ENCODE measurements around the gene ANKRD33.

Gene ANKRD33

DNA sequence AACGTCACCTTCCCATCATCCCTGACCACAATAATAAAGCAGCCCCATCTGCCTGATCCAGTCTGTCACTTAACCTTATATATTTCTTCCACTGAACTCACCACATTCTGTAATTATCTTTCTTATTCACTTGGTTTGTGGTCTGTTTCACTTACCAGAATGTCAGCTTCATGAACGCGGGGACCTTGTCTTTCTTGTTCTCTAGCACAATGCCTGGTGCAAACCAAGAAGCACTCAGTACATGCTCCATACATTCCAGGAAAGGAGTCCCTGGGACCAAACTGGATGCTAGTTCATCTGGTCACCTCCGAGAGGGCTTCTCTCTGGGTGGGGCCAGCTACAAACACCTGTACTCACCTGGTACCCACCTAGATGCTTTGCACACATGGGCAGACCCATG is 17.4 kb upstream of the ANKRD33 start:
- Histone ChIP-seq H3K27ac (ENCODE audit: low read length) (no peak overlapping the region), H3K27me3 (ENCODE audit: low read depth, low read length) (peaks cover 8% of the 10 kb centered on the region), H3K4me1 (ENCODE audit: control insufficient read depth in 1 of 2, insufficient read depth in 2 of 2, low read length in 2 of 2) (peaks cover 0 to 13% of the 10 kb centered on the region in 2 donors), H3K36me3 (ENCODE audit: control insufficient read depth in 1 of 2, insufficient read depth in 2 of 2, low read length in 2 of 2) (no peaks in the 10 kb centered on the region), H3K4me3 (ENCODE audit: low read depth in 1 of 2, low read length in 2 of 2) (no peak overlapping the region), H3K9me3 (ENCODE audit: control insufficient read depth in 1 of 2, low read length in 2 of 2) (no peaks in the 10 kb centered on the region)

DNA sequence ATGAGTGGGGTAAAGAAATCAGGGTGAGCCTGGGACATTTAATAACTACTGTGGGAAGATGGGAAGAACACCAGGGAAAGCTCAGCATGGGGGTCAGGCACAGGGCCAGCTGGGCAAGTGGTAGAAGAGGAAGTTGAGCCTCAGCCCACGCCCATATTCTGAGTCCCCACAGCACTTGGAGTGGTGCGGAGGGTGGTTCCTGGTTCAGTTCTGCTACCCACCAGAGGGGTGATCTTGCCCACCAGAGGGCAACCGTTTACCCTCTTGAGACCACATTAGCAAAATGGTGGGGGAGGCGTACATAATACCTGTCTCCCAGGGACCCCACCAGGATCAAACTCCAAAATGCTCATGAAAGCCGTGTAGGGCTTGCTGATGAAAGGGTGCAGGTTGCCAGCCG is 16.8 kb upstream of the ANKRD33 start:
- Histone ChIP-seq H3K27me3 (ENCODE audit: low read depth, low read length) (peaks cover 8% of the 10 kb centered on the region), H3K4me3 (ENCODE audit: low read depth in 1 of 2, low read length in 2 of 2) (no peak overlapping the region), H3K4me1 (ENCODE audit: control insufficient read depth in 1 of 2, insufficient read depth in 2 of 2, low read length in 2 of 2) (peaks cover 0 to 13% of the 10 kb centered on the region in 2 donors), H3K36me3 (ENCODE audit: control insufficient read depth in 1 of 2, insufficient read depth in 2 of 2, low read length in 2 of 2) (no peaks in the 10 kb centered on the region), H3K27ac (ENCODE audit: low read length) (no peak overlapping the region), H3K9me3 (ENCODE audit: control insufficient read depth in 1 of 2, low read length in 2 of 2) (no peaks in the 10 kb centered on the region)

DNA sequence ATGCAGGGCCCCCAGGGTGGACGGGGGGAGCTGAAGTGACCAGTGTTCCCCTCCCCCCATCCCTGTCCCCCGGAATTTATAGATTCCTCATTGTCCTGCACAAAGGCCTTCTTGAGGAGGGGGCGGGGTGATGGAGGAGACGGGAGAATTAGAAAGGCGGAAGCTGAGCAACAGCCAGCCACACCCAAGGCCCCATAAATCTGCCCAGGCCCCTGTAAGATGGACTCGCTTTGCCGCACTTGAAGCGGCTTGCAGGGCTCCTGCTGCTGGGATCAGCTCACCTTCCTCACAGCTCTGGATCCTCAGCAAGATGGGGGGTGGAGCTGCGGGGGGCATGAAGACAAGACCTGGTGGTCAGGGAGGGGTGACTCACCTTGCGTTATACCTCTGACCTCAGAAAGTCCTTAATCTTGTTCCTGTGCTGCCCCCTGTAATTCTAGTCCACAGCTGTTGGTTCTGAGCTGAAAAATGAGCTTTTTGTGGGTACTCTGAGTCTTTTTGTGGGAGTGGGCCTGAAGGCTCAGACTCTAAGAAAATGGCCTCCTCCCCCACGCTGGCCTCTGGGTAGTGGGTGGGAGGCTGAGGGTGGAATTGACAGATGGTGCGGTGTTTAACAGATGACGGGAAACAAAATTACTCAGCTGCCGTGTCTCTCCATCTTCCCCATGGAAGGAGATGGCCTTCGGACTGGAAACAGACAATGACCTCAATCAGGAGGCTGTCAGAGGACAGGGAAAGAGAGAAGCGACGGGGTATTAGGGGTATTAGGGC is 15.8 kb upstream of the ANKRD33 start:
- no peaks in the 10 kb centered on the region for H3K36me3 ChIP-seq (ENCODE audit: control insufficient read depth in 1 of 2, insufficient read depth in 2 of 2, low read length in 2 of 2)
- H3K4me1 ChIP-seq (ENCODE audit: control insufficient read depth in 1 of 2, insufficient read depth in 2 of 2, low read length in 2 of 2), result peaks cover 0 to 13% of the 10 kb centered on the region in 2 donors
- H3K27me3 ChIP-seq (ENCODE audit: low read depth, low read length), result peaks cover 8% of the 10 kb centered on the region
- H3K27ac ChIP-seq (ENCODE audit: low read length), result no peak overlapping the region
- H3K9me3 ChIP-seq (ENCODE audit: control insufficient read depth in 1 of 2, low read length in 2 of 2), result no peaks in the 10 kb centered on the region
- H3K4me3 ChIP-seq (ENCODE audit: low read depth in 1 of 2, low read length in 2 of 2), result no peak overlapping the region

DNA sequence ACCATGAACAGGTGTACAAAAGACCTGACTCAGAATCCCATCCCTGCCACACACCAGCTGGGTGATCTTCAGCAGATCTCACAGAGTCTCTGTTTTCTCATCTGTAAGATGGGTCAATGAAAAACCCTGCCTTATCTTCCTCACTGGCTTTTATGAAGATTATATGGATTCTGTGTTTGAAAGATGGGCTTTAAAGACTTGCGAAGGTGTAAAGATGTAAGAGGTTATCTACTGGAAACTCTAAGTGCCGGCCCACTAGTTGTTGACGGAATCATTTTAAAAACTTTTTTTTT is 15.3 kb upstream of the ANKRD33 start:
- H3K27ac ChIP-seq (ENCODE audit: low read length), result no peak overlapping the region
- H3K27me3 ChIP-seq (ENCODE audit: low read depth, low read length), result peaks cover 8% of the 10 kb centered on the region
- no peaks in the 10 kb centered on the region for H3K36me3 ChIP-seq (ENCODE audit: control insufficient read depth in 1 of 2, insufficient read depth in 2 of 2, low read length in 2 of 2)
- peaks cover 0 to 13% of the 10 kb centered on the region in 2 donors for H3K4me1 ChIP-seq (ENCODE audit: control insufficient read depth in 1 of 2, insufficient read depth in 2 of 2, low read length in 2 of 2)
- H3K4me3 ChIP-seq (ENCODE audit: low read depth in 1 of 2, low read length in 2 of 2), result no peak overlapping the region
- H3K9me3 ChIP-seq (ENCODE audit: control insufficient read depth in 1 of 2, low read length in 2 of 2), result no peaks in the 10 kb centered on the region

DNA sequence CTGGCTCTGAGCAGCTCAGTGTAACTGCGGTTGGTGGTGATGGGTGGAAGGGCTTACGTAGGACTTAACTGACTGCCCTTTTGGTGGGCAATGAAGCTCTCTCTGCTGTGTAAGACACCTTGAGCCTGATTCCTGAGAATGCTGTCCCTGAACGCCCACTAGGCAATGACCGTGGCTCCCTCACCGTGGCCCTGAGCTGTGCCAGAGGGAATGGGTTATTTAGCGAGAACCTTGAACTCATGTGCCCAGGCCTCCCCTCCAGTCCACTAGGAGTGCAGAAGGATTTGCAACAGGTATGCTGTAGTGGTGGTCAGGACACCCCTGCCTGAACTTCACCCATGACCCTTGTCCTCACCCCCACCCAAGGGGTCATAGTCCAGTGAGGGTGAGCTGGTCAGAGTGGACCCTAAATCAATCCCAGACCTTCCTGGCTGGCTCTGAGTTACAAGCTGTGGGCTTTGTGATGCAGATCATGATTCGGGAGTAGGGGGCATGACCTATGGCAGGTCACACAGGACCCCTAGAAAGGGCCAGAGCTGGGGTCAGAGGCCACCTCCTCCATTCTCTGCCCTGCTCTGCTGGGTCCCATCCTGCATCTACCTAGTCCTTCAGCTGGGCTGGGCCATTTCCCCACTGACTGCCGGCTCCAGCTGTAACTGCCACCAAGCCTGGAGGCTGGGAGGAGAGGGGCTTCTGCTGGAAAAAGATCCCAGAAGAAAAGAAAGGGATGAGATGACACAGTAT is 14.5 kb upstream of the ANKRD33 start:
- no peak overlapping the region for H3K4me3 ChIP-seq (ENCODE audit: low read depth in 1 of 2, low read length in 2 of 2)
- H3K36me3 ChIP-seq (ENCODE audit: control insufficient read depth in 1 of 2, insufficient read depth in 2 of 2, low read length in 2 of 2), result no peaks in the 10 kb centered on the region
- no peak overlapping the region for H3K27ac ChIP-seq (ENCODE audit: low read length)
- peaks cover 5% of the 10 kb centered on the region for H3K27me3 ChIP-seq (ENCODE audit: low read depth, low read length)
- no peaks in the 10 kb centered on the region for H3K9me3 ChIP-seq (ENCODE audit: control insufficient read depth in 1 of 2, low read length in 2 of 2)
- H3K4me1 ChIP-seq (ENCODE audit: control insufficient read depth in 1 of 2, insufficient read depth in 2 of 2, low read length in 2 of 2), result peaks cover 0 to 13% of the 10 kb centered on the region in 2 donors

DNA sequence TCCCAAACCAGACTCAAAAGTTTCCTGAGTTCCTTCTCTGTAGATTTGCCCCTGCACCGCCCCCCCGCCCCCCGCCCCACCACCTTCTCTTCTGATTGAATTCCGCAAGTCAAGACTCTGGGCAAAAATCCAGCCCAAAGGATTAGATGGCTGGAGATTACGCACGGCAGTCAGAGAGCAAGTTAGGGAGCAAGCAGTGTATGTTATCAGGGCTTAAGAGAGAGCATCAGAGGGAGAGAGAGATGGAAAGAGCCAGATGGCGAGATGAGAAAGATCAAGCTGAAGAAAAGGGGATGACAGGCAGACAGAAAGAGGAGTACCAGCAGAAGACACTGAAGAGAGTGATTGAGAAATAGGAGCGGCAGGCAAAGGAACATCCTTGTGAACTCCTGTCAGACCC is 13.9 kb upstream of the ANKRD33 start:
- H3K4me3 ChIP-seq (ENCODE audit: low read depth in 1 of 2, low read length in 2 of 2), result no peak overlapping the region
- peaks cover 0 to 7% of the 10 kb centered on the region in 2 donors for H3K4me1 ChIP-seq (ENCODE audit: control insufficient read depth in 1 of 2, insufficient read depth in 2 of 2, low read length in 2 of 2)
- H3K27me3 ChIP-seq (ENCODE audit: low read depth, low read length), result no peaks in the 10 kb centered on the region
- no peaks in the 10 kb centered on the region for H3K9me3 ChIP-seq (ENCODE audit: control insufficient read depth in 1 of 2, low read length in 2 of 2)
- no peak overlapping the region for H3K27ac ChIP-seq (ENCODE audit: low read length)
- no peaks in the 10 kb centered on the region for H3K36me3 ChIP-seq (ENCODE audit: control insufficient read depth in 1 of 2, insufficient read depth in 2 of 2, low read length in 2 of 2)

DNA sequence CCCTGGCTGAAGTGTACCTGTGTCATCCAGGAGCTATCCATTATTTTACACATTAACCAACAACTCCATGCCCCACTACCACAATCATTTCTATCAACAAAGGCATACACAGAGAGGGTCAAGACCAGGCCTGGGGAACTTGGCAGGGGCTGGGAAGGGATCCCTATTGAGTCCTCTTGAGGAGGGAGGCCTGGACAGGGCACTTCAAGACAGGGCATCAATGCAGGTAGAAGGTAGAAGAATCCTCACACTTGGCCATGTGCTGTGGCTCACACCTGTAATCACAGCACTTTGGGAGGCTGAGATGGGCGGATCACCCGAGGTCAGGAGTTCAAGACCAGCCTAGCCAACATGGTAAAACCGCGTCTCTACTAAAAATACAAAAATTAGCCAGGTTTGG is 13.4 kb upstream of the ANKRD33 start:
- H3K27me3 ChIP-seq (ENCODE audit: low read depth, low read length), result no peaks in the 10 kb centered on the region

DNA sequence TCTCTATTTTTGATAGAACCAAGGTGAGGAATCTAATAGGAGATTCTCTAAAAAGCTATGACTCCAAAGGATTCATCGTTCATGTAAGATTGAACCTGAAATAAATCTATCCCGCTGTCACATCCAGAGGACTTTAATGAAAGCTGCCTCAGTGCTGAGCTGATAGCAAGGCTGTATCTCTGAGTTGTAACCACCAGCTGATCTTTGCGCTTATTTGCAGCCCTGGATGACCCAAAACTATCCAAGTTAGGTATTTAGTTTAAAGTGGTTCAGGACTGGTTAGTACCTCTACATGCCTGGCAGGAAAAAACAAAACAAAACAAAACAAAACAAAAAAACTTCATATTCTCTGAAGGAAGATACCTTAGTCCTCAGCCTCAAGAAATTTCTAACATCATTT is 8.8 kb upstream of the ANKRD33 start:
- Histone ChIP-seq H3K36me3 (ENCODE audit: control insufficient read depth in 1 of 2, insufficient read depth in 2 of 2, low read length in 2 of 2) (no peaks in the 10 kb centered on the region), H3K9me3 (ENCODE audit: control insufficient read depth in 1 of 2, low read length in 2 of 2) (no peaks in the 10 kb centered on the region), H3K4me3 (ENCODE audit: low read depth in 1 of 2, low read length in 2 of 2) (no peak overlapping the region), H3K27ac (ENCODE audit: low read length) (no peak overlapping the region), H3K27me3 (ENCODE audit: low read depth, low read length) (no peaks in the 10 kb centered on the region), H3K4me1 (ENCODE audit: control insufficient read depth in 1 of 2, insufficient read depth in 2 of 2, low read length in 2 of 2) (no peaks in the 10 kb centered on the region)

More for the DNA sequence above, 13.4 kb upstream of the ANKRD33 start:
- Histone ChIP-seq H3K4me3 (ENCODE audit: low read depth in 1 of 2, low read length in 2 of 2) (no peak overlapping the region), H3K36me3 (ENCODE audit: control insufficient read depth in 1 of 2, insufficient read depth in 2 of 2, low read length in 2 of 2) (no peaks in the 10 kb centered on the region), H3K27ac (ENCODE audit: low read length) (no peak overlapping the region), H3K4me1 (ENCODE audit: control insufficient read depth in 1 of 2, insufficient read depth in 2 of 2, low read length in 2 of 2) (peaks cover 0 to 2% of the 10 kb centered on the region in 2 donors), H3K9me3 (ENCODE audit: control insufficient read depth in 1 of 2, low read length in 2 of 2) (no peaks in the 10 kb centered on the region)

DNA sequence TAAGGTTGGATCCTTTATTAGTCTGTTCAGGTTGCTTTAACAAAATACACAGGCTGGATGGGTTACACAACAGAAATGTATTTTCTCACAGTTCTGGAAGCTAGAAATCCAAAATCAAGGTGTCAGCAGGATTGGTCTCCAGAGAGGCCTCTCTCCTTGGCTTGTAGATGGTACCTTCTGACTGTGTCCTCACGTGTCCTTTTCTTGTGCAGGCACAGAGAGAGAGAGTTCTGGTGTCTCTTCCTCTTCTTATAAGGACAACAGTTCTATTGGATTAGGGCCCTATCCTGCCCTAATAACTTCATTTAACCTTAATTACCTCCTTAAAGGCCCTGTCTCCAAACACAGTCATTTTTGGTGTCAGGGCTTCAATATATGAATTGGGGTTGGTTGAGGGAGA is 4.6 kb upstream of the ANKRD33 start:
- Histone ChIP-seq H3K9me3 (ENCODE audit: control insufficient read depth in 1 of 2, low read length in 2 of 2) (no peaks in the 10 kb centered on the region), H3K4me3 (ENCODE audit: low read depth in 1 of 2, low read length in 2 of 2) (no peak overlapping the region), H3K27ac (ENCODE audit: low read length) (no peak overlapping the region), H3K4me1 (ENCODE audit: control insufficient read depth in 1 of 2, insufficient read depth in 2 of 2, low read length in 2 of 2) (peaks cover 0 to 5% of the 10 kb centered on the region in 2 donors), H3K36me3 (ENCODE audit: control insufficient read depth in 1 of 2, insufficient read depth in 2 of 2, low read length in 2 of 2) (no peaks in the 10 kb centered on the region), H3K27me3 (ENCODE audit: low read depth, low read length) (no peaks in the 10 kb centered on the region)

DNA sequence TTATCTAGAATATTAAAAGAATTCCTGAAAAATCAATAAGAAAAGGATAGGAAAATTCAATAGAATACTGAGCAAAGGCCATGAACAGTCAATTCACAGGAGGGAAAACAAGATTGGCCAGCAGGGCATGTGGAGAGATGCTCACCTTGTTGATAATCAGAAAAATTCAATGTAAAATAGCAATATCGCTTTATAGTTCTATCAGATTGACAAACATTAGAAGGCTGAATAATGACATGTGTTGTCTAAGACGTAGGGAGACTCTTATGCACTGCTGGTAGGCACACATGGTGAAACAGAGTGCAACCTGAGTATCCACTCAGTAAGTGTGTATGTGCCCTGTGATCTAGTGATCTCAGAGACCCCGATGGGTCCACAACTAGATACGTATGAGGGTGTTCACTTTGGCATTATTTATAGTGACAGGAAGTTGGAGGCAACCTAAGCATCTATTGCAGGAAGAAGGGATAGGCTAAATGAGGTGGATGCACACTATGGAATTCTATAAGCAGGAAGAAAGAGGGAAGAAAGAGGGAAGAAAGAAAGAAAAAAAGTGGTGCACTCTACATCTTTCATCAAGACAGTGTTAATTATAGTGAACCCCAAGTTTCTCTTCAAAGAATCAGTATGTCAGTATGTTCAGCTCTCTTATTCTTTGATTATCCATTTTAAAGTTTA is 3.8 kb upstream of the ANKRD33 start:
- Histone ChIP-seq H3K27ac (ENCODE audit: low read length) (no peak overlapping the region), H3K9me3 (ENCODE audit: control insufficient read depth in 1 of 2, low read length in 2 of 2) (no peaks in the 10 kb centered on the region), H3K4me1 (ENCODE audit: control insufficient read depth in 1 of 2, insufficient read depth in 2 of 2, low read length in 2 of 2) (peaks cover 0 to 5% of the 10 kb centered on the region in 2 donors), H3K4me3 (ENCODE audit: low read depth in 1 of 2, low read length in 2 of 2) (no peak overlapping the region), H3K36me3 (ENCODE audit: control insufficient read depth in 1 of 2, insufficient read depth in 2 of 2, low read length in 2 of 2) (no peaks in the 10 kb centered on the region), H3K27me3 (ENCODE audit: low read depth, low read length) (no peaks in the 10 kb centered on the region)

DNA sequence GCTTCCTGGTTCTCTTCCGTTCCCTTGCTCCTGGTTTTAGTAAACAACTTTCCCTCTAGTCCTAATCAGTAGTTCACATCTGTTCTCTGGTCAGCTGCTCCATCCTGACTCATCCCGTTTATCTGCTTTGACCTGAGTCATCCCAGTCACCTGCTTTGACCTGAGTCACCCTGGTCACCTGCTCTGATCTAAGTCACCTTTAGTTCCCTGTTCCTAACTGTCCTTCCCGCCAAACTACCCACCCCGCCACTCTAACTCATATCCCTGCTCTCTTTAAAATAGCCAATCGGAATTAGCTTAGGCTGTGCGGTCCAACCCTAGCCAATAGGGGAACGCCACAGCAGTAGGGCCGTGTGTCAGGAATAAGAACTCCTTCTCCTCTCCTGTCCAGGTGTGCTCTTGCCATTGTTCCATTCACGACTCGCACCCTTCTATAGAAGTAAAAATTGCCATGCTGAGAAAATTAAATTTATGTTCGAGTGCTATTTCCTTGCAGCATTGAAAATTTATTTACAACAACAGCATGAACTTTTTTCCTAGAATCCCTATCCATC is 3.1 kb upstream of the ANKRD33 start:
- no peaks in the 10 kb centered on the region for H3K27me3 ChIP-seq (ENCODE audit: low read depth, low read length)
- H3K9me3 ChIP-seq (ENCODE audit: control insufficient read depth in 1 of 2, low read length in 2 of 2), result no peaks in the 10 kb centered on the region
- H3K4me3 ChIP-seq (ENCODE audit: low read depth in 1 of 2, low read length in 2 of 2), result no peak overlapping the region
- H3K4me1 ChIP-seq (ENCODE audit: control insufficient read depth in 1 of 2, insufficient read depth in 2 of 2, low read length in 2 of 2), result peaks cover 0 to 5% of the 10 kb centered on the region in 2 donors
- no peak overlapping the region for H3K27ac ChIP-seq (ENCODE audit: low read length)
- no peaks in the 10 kb centered on the region for H3K36me3 ChIP-seq (ENCODE audit: control insufficient read depth in 1 of 2, insufficient read depth in 2 of 2, low read length in 2 of 2)
